Measurements from ENCODE around the gene FBXL4.

- TF ChIP-seq FOSL1 (IDR thresholded peaks at IDR 0.05; ENCODE audit: insufficient read depth, low read depth, low read length) (no peak), CTCF (IDR thresholded peaks at IDR 0.05; ENCODE audit: control extremely low read depth in 1 of 3, insufficient read depth in 1 of 3, low read depth in 1 of 3, low read length in 3 of 3) (no peak), YY1 (IDR thresholded peaks at IDR 0.05; ENCODE audit: low read depth, low read length) (no peak), NRF1 (IDR thresholded peaks at IDR 0.05; ENCODE audit: low read depth, low read length) (no peak), SRF (IDR thresholded peaks at IDR 0.05; ENCODE audit: low read depth, low read length) (no peak)
Measured at GRCh38 chr6:98840996-98841513, 106.7 kb downstream of the FBXL4 start.

Measured in H1 (cell line).